SK-N-SH (cell line): ENCODE results near the gene SAMD4A. TPM values are rescaled to one million over a fixed set of nuclear protein-coding genes. Genes with fewer than 3 reads are reported as not detected.

Source experiments
- CTCF ChIA-PET: fragments of 300-600, 350-600 bp; formaldehyde crosslinking; extraction: SDS; loops from one replicate; lab custom pipeline; 2021; lab: Yijun Ruan, JAX
- POLR2A ChIA-PET: fragments of 350-600 bp; sonication (Branson Sonifier 250); formaldehyde crosslinking; extraction: SDS; loops from one replicate; lab custom pipeline; 2020; ENCODE audit warnings: antibody characterized with exemption, inconsistent platforms; lab: Yijun Ruan, JAX
- DNase-seq: peaks from one replicate; pipeline ENCODE4 v3.0.0; 2012
- H2AFZ ChIP-seq: fragments of 200-600 bp; sonication (generic); 2 replicates; pipeline ENCODE4 v1.8.1; 2016; ENCODE audit warnings: antibody characterized with exemption, mild to moderate bottlenecking, low read depth
- H3F3A ChIP-seq: fragments of 200-600 bp; sonication (generic); replicated peaks from 2 replicates; pipeline ENCODE3; 2016; ENCODE audit warnings: antibody characterized with exemption, mild to moderate bottlenecking; ENCODE audit not compliant: insufficient read depth
- H3K27ac ChIP-seq, 2 experiments: fragments of 200-500 bp in 1 of 2; fragments of 200-600 bp in 1 of 2; sonication (Bioruptor generic) in 1 of 2; sonication (generic), shearing (Covaris generic) in 1 of 2; 2 replicates each; pipeline versions ENCODE4 v1.5.1 to v1.6.1; 2014 to 2016; ENCODE audit warnings: low read depth in 2 of 2, inconsistent platforms in 1 of 2, low read length in 1 of 2, mild to moderate bottlenecking in 1 of 2, mixed read lengths in 1 of 2
- H3K27me3 ChIP-seq: fragments of 200-600 bp; sonication (generic), shearing (Covaris generic); 2 replicates; pipeline ENCODE4 v1.6.1; 2016; ENCODE audit warnings: mixed run types; ENCODE audit not compliant: insufficient read depth
- H3K36me3 ChIP-seq, 2 experiments: fragments of 200-500 bp in 1 of 2; fragments of 200-600 bp in 1 of 2; sonication (Bioruptor generic) in 1 of 2; sonication (generic) in 1 of 2; replicated peaks in 1 of 2; 2 replicates each; pipeline versions ENCODE3 to v1.5.1; 2014 to 2016; ENCODE audit warnings: low read length in 1 of 2, mild to moderate bottlenecking in 1 of 2; ENCODE audit not compliant: insufficient read depth in 2 of 2, control insufficient read depth in 1 of 2
- H3K4me1 ChIP-seq, 2 experiments: fragments of 200-500 bp in 1 of 2; fragments of 200-600 bp in 1 of 2; sonication (Bioruptor generic) in 1 of 2; sonication (generic), shearing (Covaris generic) in 1 of 2; 2 replicates each; pipeline versions ENCODE4 v1.5.1 to v1.6.1; 2014 to 2016; ENCODE audit warnings: low read depth in 1 of 2, low read length in 1 of 2, mixed run types in 1 of 2; ENCODE audit not compliant: insufficient read depth in 2 of 2, control insufficient read depth in 1 of 2
- H3K4me2 ChIP-seq: fragments of 200-600 bp; sonication (generic), shearing (Covaris generic); 2 replicates; pipeline ENCODE4 v1.6.1; 2017; ENCODE audit warnings: mixed run types
- H3K4me3 ChIP-seq, 2 experiments: fragments of 200-500 bp in 1 of 2; fragments of 200-600 bp in 1 of 2; sonication (Bioruptor generic) in 1 of 2; sonication (generic), shearing (Covaris generic) in 1 of 2; 2 replicates each; pipeline versions ENCODE4 v1.5.1 to v1.8.1; 2014 to 2016; ENCODE audit warnings: low read depth in 2 of 2, inconsistent platforms in 1 of 2, low read length in 1 of 2, mild to moderate bottlenecking in 1 of 2, mixed read lengths in 1 of 2, moderate library complexity in 1 of 2
- H3K79me2 ChIP-seq: fragments of 200-600 bp; sonication (generic); 2 replicates; pipeline ENCODE4 v1.8.1; 2017; ENCODE audit warnings: mild to moderate bottlenecking; ENCODE audit not compliant: insufficient read depth
- H3K9ac ChIP-seq: fragments of 200-600 bp; sonication (generic); 2 replicates; pipeline ENCODE4 v1.6.1; 2017; ENCODE audit warnings: mixed run types
- H3K9me2 ChIP-seq: fragments of 200-600 bp; sonication (generic); 2 replicates; pipeline ENCODE4 v1.6.1; 2017; ENCODE audit warnings: mixed run types
- H3K9me3 ChIP-seq: fragments of 200-600 bp; sonication (generic); 2 replicates; pipeline ENCODE4 v1.6.1; 2017; ENCODE audit warnings: mixed run types, mild to moderate bottlenecking, moderate library complexity
- H4K20me1 ChIP-seq: fragments of 200-600 bp; sonication (generic); 2 replicates; pipeline ENCODE4 v1.6.1; 2017; ENCODE audit warnings: mild to moderate bottlenecking, mixed run types; ENCODE audit not compliant: insufficient read depth
- EP300 ChIP-seq, 2 experiments: IDR thresholded peaks; 2 replicates each; pipeline versions ENCODE4 v1.4.0 to v1.6.1; 2012; ENCODE audit warnings: borderline replicate concordance in 1 of 2, low read depth in 1 of 2, low read length in 1 of 2
- FOSL2 ChIP-seq: IDR thresholded peaks from 2 replicates; pipeline ENCODE4 v1.4.0; 2012; ENCODE audit warnings: low read depth, mild to moderate bottlenecking, moderate library complexity, borderline replicate concordance
- GABPA ChIP-seq: IDR thresholded peaks from 2 replicates; pipeline ENCODE4 v1.4.0; 2012; ENCODE audit warnings: low read depth, mild to moderate bottlenecking
- JUND ChIP-seq: IDR thresholded peaks from 2 replicates; pipeline ENCODE4 v1.4.0; 2012
- MXI1 ChIP-seq: IDR thresholded peaks from 2 replicates; pipeline ENCODE4 v1.6.1; 2012; ENCODE audit warnings: mild to moderate bottlenecking, low read depth, low read length, improper control_type of control experiment
- POLR2AphosphoS5 ChIP-seq: IDR thresholded peaks from 2 replicates; pipeline ENCODE4 v1.6.1; 2012; ENCODE audit warnings: low read depth, low read length
- RAD21 ChIP-seq: IDR thresholded peaks from 2 replicates; pipeline ENCODE4 v1.6.1; 2012; ENCODE audit warnings: mild to moderate bottlenecking, low read length
- RFX5 ChIP-seq: IDR thresholded peaks from 2 replicates; pipeline ENCODE4 v1.6.1; 2012; ENCODE audit warnings: mild to moderate bottlenecking, improper control_type of control experiment, low read length
- RXRA ChIP-seq: IDR thresholded peaks from 2 replicates; pipeline ENCODE4 v1.4.0; 2012; ENCODE audit warnings: low read depth, mild to moderate bottlenecking, borderline replicate concordance
- SIN3A ChIP-seq: IDR thresholded peaks from 2 replicates; pipeline ENCODE4 v1.6.1; 2012; ENCODE audit warnings: low read depth, mild to moderate bottlenecking, low read length, moderate library complexity, borderline replicate concordance
- SMC3 ChIP-seq: IDR thresholded peaks from 2 replicates; pipeline ENCODE4 v1.6.1; 2012; ENCODE audit warnings: low read depth, low read length, improper control_type of control experiment
- WGBS: methylation state at CpG from one replicate; pipeline ENCODE4 v1.1.6; 2017; ENCODE audit warnings: low lambda C conversion rate; 5-methylcytosine and 5-hydroxymethylcytosine counted together
- polyA plus RNA-seq, 3 experiments: library from polyadenylated mRNA; depleted of rRNA; stranded (reverse); fragments of >200 nt; gene quantifications; 2 replicates each; pipeline ENCODE4 v1.2.3, GENCODE V29; 2012
- TF ChIP-seq, protein P1 (sequence below): IDR thresholded peaks from 2 replicates; pipeline ENCODE4 v1.4.0; 2012; ENCODE audit warnings: low read depth, borderline replicate concordance
- TF ChIP-seq, protein P2 (sequence below): fragments of 150-350 bp; IDR thresholded peaks from 2 replicates; pipeline ENCODE4 v1.6.1; 2016; ENCODE audit warnings: mild to moderate bottlenecking, low read depth, low read length
- TF ChIP-seq, protein P3 (sequence below): IDR thresholded peaks from 2 replicates; pipeline ENCODE4 v1.4.0; 2012; ENCODE audit warnings: low read depth
- TF ChIP-seq, protein P4 (sequence below): IDR thresholded peaks from 2 replicates; pipeline ENCODE4; 2012
- TF ChIP-seq, protein P5 (sequence below): fragments of 200-600 bp; sonication (generic); IDR thresholded peaks from 2 replicates; pipeline ENCODE4 v1.6.1; 2017; ENCODE audit warnings: antibody characterized with exemption, mild to moderate bottlenecking, moderate library complexity
- TF ChIP-seq, protein P6 (sequence below): IDR thresholded peaks from 2 replicates; pipeline ENCODE4 v1.4.0; 2012; ENCODE audit warnings: low read depth, borderline replicate concordance

SAMD4A gene
- polyA plus RNA-seq, 1 of the 3 experiments (the other 2 are of a cell fraction) = 5.0 TPM

DNA sequence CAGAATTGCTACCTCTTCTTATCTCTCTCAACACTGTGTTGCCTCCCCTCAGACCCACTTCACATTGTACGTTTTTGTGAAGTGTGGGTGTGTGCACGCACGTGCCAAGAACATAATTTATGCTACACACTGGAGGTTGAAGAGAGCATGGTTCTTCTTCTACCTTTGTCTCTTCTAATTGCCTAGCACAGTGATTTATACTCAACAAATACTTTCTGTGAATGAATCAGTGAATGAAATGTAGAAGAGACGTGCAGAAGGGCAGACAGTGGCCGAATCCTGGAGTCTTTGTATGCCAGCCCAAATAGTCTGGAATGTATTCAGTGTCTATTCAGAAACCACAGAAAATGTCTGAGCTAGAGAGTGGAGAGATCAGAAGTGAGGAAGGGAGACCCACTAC is 4.6 kb upstream of the SAMD4A start (continued):
- TF ChIP-seq, protein P1, sequence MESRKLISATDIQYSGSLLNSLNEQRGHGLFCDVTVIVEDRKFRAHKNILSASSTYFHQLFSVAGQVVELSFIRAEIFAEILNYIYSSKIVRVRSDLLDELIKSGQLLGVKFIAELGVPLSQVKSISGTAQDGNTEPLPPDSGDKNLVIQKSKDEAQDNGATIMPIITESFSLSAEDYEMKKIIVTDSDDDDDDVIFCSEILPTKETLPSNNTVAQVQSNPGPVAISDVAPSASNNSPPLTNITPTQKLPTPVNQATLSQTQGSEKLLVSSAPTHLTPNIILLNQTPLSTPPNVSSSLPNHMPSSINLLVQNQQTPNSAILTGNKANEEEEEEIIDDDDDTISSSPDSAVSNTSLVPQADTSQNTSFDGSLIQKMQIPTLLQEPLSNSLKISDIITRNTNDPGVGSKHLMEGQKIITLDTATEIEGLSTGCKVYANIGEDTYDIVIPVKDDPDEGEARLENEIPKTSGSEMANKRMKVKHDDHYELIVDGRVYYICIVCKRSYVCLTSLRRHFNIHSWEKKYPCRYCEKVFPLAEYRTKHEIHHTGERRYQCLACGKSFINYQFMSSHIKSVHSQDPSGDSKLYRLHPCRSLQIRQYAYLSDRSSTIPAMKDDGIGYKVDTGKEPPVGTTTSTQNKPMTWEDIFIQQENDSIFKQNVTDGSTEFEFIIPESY = no peak
- TF ChIP-seq GABPA = no peak
- no peak for TF ChIP-seq RXRA
- TF ChIP-seq SMC3 = no peak
- no peak for TF ChIP-seq MXI1
- TF ChIP-seq, protein P2, sequence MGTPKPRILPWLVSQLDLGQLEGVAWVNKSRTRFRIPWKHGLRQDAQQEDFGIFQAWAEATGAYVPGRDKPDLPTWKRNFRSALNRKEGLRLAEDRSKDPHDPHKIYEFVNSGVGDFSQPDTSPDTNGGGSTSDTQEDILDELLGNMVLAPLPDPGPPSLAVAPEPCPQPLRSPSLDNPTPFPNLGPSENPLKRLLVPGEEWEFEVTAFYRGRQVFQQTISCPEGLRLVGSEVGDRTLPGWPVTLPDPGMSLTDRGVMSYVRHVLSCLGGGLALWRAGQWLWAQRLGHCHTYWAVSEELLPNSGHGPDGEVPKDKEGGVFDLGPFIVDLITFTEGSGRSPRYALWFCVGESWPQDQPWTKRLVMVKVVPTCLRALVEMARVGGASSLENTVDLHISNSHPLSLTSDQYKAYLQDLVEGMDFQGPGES = no peak
- TF ChIP-seq POLR2AphosphoS5 = peak; percentile 63; the same call in 1 of the 2 replicates
- peak in 1 of 2 experiments; percentile 43; a peak in 1 of 4 replicates for TF ChIP-seq EP300 (IDR thresholded peaks at IDR 0.05; ENCODE audit: borderline replicate concordance in 1 of 2, low read depth in 1 of 2, low read length in 1 of 2)
- TF ChIP-seq, protein P3, sequence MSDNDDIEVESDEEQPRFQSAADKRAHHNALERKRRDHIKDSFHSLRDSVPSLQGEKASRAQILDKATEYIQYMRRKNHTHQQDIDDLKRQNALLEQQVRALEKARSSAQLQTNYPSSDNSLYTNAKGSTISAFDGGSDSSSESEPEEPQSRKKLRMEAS = no peak
- TF ChIP-seq JUND = peak; percentile 42; the same call in 1 of the 2 replicates

DNA sequence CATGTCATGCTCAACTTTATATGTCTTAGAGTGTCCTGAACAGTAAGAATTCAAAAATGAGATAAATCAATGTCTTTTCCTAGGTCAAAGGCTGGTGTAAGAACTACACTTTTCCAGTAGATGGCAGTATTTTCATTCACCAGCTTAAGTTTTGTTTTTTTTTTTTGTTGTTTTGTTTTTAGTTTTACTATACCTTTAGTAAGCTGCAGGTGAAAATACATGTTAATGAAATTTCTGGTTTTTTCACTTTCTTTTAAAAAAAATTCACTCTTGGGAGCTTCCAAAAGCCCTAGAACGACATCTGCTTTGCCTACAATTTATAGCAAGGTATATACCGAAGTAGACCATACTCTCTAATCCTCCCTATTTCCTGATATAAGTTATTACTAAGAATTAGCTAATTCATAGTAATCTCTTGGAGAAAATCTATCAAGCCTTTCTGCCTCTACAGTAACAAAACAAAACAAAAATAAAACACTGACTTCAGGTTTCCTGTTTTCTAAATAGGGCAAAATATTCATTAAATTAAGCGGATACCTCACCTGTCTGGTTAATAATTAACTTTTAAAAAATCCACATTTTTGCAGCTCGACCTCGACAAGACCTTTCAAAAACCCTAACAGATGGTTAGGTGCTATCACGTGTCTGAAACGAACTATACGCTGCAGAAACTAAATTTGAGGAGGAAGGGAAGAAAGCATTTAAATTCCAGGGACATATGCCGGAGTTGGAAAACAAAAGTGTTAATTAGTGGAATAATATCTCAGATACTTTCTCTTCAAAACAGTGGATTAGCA is 2.7 kb upstream of the SAMD4A start:
- Histone ChIP-seq H4K20me1 (peaks cover 9% of the 10 kb centered on the region), H3K79me2 (peaks cover 42% of the 10 kb centered on the region), H3K9me2 (no peaks in the 10 kb centered on the region), H3K9ac (peak overlapping the region; percentile 95), H3K4me2 (peak overlapping the region; percentile 93), H3K27me3 (no peaks in the 10 kb centered on the region), H3K36me3 (peaks cover 0 to 3% of the 10 kb centered on the region in 2 experiments), H3K4me3 (peak overlapping the region; percentile 70 to 73), H2AFZ (no peak overlapping the region), H3K9me3 (no peaks in the 10 kb centered on the region), H3F3A (peaks cover 34% of the 10 kb centered on the region), H3K4me1 (peaks cover 12 to 18% of the 10 kb centered on the region in 2 experiments), H3K27ac (peak overlapping the region; percentile 82 to 93)
- DNase-seq = peak; percentile 33
- TF ChIP-seq, protein P4, sequence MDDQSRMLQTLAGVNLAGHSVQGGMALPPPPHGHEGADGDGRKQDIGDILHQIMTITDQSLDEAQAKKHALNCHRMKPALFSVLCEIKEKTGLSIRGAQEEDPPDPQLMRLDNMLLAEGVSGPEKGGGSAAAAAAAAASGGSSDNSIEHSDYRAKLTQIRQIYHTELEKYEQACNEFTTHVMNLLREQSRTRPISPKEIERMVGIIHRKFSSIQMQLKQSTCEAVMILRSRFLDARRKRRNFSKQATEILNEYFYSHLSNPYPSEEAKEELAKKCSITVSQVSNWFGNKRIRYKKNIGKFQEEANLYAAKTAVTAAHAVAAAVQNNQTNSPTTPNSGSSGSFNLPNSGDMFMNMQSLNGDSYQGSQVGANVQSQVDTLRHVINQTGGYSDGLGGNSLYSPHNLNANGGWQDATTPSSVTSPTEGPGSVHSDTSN = peak; percentile 38
- TF ChIP-seq, protein P1 = no peak
- TF ChIP-seq, protein P5, sequence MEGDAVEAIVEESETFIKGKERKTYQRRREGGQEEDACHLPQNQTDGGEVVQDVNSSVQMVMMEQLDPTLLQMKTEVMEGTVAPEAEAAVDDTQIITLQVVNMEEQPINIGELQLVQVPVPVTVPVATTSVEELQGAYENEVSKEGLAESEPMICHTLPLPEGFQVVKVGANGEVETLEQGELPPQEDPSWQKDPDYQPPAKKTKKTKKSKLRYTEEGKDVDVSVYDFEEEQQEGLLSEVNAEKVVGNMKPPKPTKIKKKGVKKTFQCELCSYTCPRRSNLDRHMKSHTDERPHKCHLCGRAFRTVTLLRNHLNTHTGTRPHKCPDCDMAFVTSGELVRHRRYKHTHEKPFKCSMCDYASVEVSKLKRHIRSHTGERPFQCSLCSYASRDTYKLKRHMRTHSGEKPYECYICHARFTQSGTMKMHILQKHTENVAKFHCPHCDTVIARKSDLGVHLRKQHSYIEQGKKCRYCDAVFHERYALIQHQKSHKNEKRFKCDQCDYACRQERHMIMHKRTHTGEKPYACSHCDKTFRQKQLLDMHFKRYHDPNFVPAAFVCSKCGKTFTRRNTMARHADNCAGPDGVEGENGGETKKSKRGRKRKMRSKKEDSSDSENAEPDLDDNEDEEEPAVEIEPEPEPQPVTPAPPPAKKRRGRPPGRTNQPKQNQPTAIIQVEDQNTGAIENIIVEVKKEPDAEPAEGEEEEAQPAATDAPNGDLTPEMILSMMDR = peak; percentile 92
- TF ChIP-seq RFX5 = no peak
- TF ChIP-seq, protein P6, sequence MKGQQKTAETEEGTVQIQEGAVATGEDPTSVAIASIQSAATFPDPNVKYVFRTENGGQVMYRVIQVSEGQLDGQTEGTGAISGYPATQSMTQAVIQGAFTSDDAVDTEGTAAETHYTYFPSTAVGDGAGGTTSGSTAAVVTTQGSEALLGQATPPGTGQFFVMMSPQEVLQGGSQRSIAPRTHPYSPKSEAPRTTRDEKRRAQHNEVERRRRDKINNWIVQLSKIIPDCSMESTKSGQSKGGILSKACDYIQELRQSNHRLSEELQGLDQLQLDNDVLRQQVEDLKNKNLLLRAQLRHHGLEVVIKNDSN = peak; percentile 24; the same call in 1 of the 2 replicates
- TF ChIP-seq FOSL2 = no peak
- peak; percentile 86 for TF ChIP-seq RAD21
- TF ChIP-seq JUND = no peak
- TF ChIP-seq SIN3A = no peak
- peak; percentile 49 for TF ChIP-seq SMC3
- CTCF ChIA-PET = interaction anchor here (0.6 to 7.3 kb wide), 65 partner anchors 10 to 589 kb away, joined by 3 to 171 read pairs (median 4); partner anchors contain the start of genes CGRRF1 and GCH1
- 21% methylated on average over 9 of the region's 9 CpGs for WGBS
- POLR2A ChIA-PET = interaction anchor here (0.6 to 3.5 kb wide), 5 partner anchors 20 to 487 kb away, joined by 3 to 14 read pairs (median 3); partner anchors contain the start of gene MAPK1IP1L
